Transverse colon (tissue), 4 donors: Measurements from ENCODE around the gene SDK2. TPM values are rescaled to one million over a fixed set of nuclear protein-coding genes. Genes with fewer than 3 reads are reported as not detected.

Experiments used
- DNase-seq: peaks from one replicate; pipeline ENCODE4 v3.0.0-alpha.2; 2019
- H3K27ac ChIP-seq, 4 donors: fragments of 200-600 bp; sonication (generic); 2 replicates each; pipeline ENCODE4 v1.5.1; 2016 to 2018; ENCODE audit warnings: inconsistent platforms in 4 of 4
- H3K27me3 ChIP-seq: fragments of 200-600 bp; sonication (generic); 2 replicates; pipeline ENCODE4 v1.5.1; 2017; ENCODE audit warnings: inconsistent platforms
- H3K36me3 ChIP-seq, 4 donors: fragments of 200-600 bp; sonication (generic); 2 replicates each; pipeline ENCODE4 v1.5.1; 2017 to 2019; ENCODE audit warnings: inconsistent platforms in 4 of 4
- H3K4me1 ChIP-seq, 4 donors: fragments of 200-600 bp; sonication (generic); 2 replicates each; pipeline ENCODE4 v1.5.1; 2017 to 2020; ENCODE audit warnings: inconsistent platforms in 4 of 4
- H3K4me3 ChIP-seq, 4 donors: fragments of 200-600 bp; sonication (generic); 1 replicate in 1 of 4; 2 replicates in 3 of 4; pipeline versions ENCODE4 v1.5.1 to v1.6.1; 2017 to 2019; ENCODE audit warnings: inconsistent platforms in 4 of 4
- H3K9me3 ChIP-seq, 2 donors: fragments of 200-600 bp; sonication (generic); 2 replicates each; pipeline ENCODE4 v1.5.1; 2017 to 2019; ENCODE audit warnings: inconsistent platforms in 2 of 2
- EP300 ChIP-seq: sonication (generic); formaldehyde crosslinking; IDR thresholded peaks from one replicate; pipeline ENCODE4 v1.6.1; 2017; ENCODE audit warnings: antibody characterized with exemption, low read depth
- POLR2A ChIP-seq: fragments of 450-650 bp; IDR thresholded peaks from one replicate; pipeline ENCODE4 v1.6.1; 2016; ENCODE audit warnings: antibody characterized with exemption, mild to moderate bottlenecking, moderate library complexity
- POLR2AphosphoS5 ChIP-seq, 3 donors: sonication (generic); formaldehyde crosslinking; IDR thresholded peaks; one replicate each; pipeline ENCODE4 v1.6.1; 2016; ENCODE audit warnings: antibody characterized with exemption in 3 of 3
- WGBS, 2 donors: methylation state at CpG; one replicate each; pipeline ENCODE4 v1.1.5; 2018; ENCODE audit warnings: low coverage in 1 of 2; 5-methylcytosine and 5-hydroxymethylcytosine counted together
- in situ Hi-C, 4 donors: fragments of 200-750 bp; cut with MboI; loops; one replicate each; pipeline versions ENCODE4 v1.15.0 to v1.15.1; 2017; ENCODE audit warnings: low sequenced_read_pairs in 3 of 4, low pct_ligation_motif_present in 1 of 4, low pct_unique_long_range_greater_than_20kb in 1 of 4
- intact Hi-C: fragments of 100-400 bp; cut with DNase I; formaldehyde crosslinking; loops from one replicate; pipeline ENCODE4 v1.15.1; 2023; ENCODE audit warnings: low total_unique reads
- total RNA-seq, 4 donors: library from RNA; depleted of rRNA; stranded (reverse); fragments of >200 nt; gene quantifications; one replicate each; pipeline ENCODE4 v1.1.0, GENCODE V29; 2016
- TF ChIP-seq, protein P1 (sequence below), 5 experiments: fragments of 200-600 bp in 3 of 5; fragments of 450-650 bp in 2 of 5; sonication (generic) in 3 of 5; IDR thresholded peaks; 1 replicate in 2 of 5; 2 replicates in 3 of 5; pipeline ENCODE4 v1.5.1; 2016 to 2017; ENCODE audit warnings: antibody characterized with exemption in 5 of 5, inconsistent platforms in 3 of 5, mild to moderate bottlenecking in 2 of 5, moderate library complexity in 1 of 5

Gene SDK2
- total RNA-seq, 4 donors from 2014 or later, result 2.6 to 9.8 (median 3.4) TPM

DNA sequence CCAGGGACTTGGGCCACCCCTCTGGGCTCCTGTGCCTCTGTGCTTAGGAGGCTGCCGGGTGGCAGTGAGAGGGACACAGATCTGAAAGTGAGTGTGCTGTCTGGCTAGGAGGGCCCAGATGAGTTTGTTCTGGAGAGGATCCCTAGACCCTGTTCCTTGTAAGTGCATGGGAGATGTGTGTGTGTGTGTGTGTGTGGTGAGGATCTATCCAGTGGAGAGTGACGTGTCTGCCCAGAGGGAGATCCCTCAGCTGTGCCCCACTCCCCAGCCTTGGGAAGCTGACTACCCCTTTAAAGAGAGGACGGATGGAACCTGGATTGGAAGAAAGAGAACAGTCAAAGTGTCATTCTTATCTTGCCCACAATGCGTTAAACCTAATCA is 306.9 kb downstream of the SDK2 start:
- Histone ChIP-seq H3K27me3 (no peaks in the 10 kb centered on the region), H3K4me3 (no peak overlapping the region), H3K9me3 (no peaks in the 10 kb centered on the region), H3K36me3 (no peaks in the 10 kb centered on the region), H3K4me1 (peaks cover 2 to 18% (median 10%) of the 10 kb centered on the region in 4 donors), H3K27ac (peak overlapping the region in 2 of 4 donors; percentile 45 to 77)
- intact Hi-C loops, result no loop called here
- WGBS, 2 donors, result 61 to 70% methylated on average over 2 to 4 of the region's 4 CpGs
- no peak for DNase-seq
- in situ Hi-C loops, result no loop called here
- no peak for TF ChIP-seq EP300
- TF ChIP-seq, protein P1, sequence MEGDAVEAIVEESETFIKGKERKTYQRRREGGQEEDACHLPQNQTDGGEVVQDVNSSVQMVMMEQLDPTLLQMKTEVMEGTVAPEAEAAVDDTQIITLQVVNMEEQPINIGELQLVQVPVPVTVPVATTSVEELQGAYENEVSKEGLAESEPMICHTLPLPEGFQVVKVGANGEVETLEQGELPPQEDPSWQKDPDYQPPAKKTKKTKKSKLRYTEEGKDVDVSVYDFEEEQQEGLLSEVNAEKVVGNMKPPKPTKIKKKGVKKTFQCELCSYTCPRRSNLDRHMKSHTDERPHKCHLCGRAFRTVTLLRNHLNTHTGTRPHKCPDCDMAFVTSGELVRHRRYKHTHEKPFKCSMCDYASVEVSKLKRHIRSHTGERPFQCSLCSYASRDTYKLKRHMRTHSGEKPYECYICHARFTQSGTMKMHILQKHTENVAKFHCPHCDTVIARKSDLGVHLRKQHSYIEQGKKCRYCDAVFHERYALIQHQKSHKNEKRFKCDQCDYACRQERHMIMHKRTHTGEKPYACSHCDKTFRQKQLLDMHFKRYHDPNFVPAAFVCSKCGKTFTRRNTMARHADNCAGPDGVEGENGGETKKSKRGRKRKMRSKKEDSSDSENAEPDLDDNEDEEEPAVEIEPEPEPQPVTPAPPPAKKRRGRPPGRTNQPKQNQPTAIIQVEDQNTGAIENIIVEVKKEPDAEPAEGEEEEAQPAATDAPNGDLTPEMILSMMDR (IDR thresholded peaks at IDR 0.05), result no peak
- no peak for TF ChIP-seq POLR2A
- no peak for TF ChIP-seq POLR2AphosphoS5 (IDR thresholded peaks at IDR 0.05)

DNA sequence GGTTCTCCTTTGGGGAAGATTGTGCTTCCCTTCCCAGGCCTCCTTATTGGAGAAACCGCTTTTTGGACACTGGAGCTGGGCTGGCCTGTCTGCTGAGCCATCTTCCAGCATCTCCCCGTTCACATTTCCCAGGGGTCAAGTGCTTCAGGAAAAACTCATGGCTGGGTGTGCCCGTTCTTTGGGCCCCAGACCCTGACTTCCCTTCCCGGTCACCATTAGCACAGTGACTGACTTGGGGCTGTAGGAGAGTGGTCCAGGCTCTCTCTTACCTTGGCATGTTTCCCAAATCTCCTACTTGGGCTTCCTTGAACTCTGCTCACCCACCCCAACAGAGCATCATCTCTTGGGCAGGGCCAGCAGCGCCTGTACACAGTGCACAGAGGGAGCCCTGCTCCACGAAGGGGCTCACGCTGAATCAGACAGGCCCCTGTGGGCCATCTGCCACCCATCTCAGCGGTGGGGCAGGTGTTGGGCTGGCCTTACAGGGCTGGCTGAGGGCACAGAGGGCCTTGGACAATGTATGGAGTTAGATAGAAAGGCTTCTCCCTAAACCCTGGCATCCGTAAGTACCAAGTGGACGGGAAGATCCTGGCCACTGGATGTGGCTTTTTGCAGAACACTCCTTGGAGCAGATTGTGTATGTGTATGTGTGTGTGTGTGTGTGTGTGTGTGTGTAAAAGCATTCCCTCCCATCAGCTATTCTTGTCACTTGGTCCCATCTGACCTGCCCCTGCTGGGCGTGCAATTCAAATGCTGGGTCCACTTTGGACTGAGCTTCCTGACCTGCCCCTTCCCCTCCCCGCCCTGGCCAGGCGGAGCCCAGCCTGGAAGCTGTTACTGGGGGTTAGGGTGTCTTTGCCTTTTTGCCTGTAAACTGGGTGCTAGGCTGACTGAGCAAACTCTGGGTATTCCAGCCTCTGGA is 307.6 kb downstream of the SDK2 start:
- intact Hi-C loops, result no loop called here
- Histone ChIP-seq H3K27me3 (no peaks in the 10 kb centered on the region), H3K4me1 (peaks cover 0 to 11% (median 6%) of the 10 kb centered on the region in 4 donors), H3K36me3 (no peaks in the 10 kb centered on the region), H3K27ac (peak overlapping the region in 3 of 4 donors; percentile 31 to 77 (median 73)), H3K9me3 (no peaks in the 10 kb centered on the region), H3K4me3 (no peak overlapping the region)
- in situ Hi-C loops, result no loop called here
- no peak for DNase-seq
- TF ChIP-seq POLR2A (no peak), EP300 (no peak), POLR2AphosphoS5 (IDR thresholded peaks at IDR 0.05) (no peak)
- TF ChIP-seq, protein P1 (IDR thresholded peaks at IDR 0.05), result no peak
- WGBS, 2 donors, result 79% methylated on average over 13 of the region's 13 CpGs; no CpG with 5 or more reads in 1 of the 2 donors

DNA sequence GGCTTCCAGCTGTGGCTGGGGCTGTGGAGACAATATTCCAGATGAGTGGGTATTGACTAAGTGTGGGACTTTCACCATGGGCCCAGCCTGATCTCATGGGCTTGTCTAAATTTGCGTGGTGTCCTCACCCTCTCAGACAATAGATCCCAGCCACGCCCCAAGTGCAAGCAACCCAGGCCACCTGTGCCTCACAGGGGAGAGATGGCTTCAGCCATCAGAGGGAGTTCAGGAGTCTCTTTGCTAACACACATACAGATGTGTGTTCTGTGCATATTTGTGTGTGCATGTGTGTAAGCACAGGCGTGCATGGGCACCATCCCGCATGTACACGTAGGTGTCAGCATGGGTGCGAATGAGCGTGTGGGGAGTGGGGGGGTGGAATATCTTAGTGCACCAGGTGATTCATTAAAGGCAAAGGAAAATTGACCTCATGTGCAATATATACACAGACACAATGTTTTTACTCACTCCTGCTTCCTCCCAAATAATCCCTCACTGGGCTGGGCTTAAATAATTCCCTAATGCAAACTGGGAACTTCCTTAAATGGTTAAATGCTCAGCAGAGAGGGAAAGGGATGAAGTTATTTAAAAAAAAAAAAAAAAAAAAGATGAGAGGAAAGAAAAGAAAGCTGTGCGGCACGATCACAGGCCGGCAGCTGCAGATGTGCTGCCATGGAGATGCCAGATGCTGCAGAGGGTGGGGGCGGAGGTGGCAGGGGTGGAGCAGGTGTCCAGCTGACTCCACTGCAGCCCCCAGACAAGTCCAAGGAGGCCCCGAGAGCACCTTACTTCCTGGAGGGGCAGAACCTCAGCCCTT is 308.4 kb downstream of the SDK2 start:
- DNase-seq, result peak; percentile 46
- H3K36me3 ChIP-seq, result no peaks in the 10 kb centered on the region
- H3K4me3 ChIP-seq, result no peak overlapping the region
- H3K27ac ChIP-seq, result peak overlapping the region; percentile 3 to 73 (median 41)
- intact Hi-C loops (no loop called here), in situ Hi-C loops (no loop called here)
- H3K4me1 ChIP-seq, result peaks cover 0 to 7% (median 3%) of the 10 kb centered on the region in 4 donors
- no peak for TF ChIP-seq POLR2A
- TF ChIP-seq POLR2AphosphoS5 (IDR thresholded peaks at IDR 0.05), result no peak
- TF ChIP-seq, protein P1 (IDR thresholded peaks at IDR 0.05), result no peak
- TF ChIP-seq EP300, result no peak
- H3K27me3 ChIP-seq, result no peaks in the 10 kb centered on the region
- 32 to 53% methylated on average over 3 to 12 of the region's 12 CpGs for WGBS, 2 donors
- no peaks in the 10 kb centered on the region for H3K9me3 ChIP-seq
